ENCODE results near the gene TCEANC2.
A peak's percentile ranks its signal among the peaks of the same experiment; 100 is the strongest.
"Not testable (repeated sequence)": the region's sequence is repeated elsewhere in the genome, so short reads cannot be mapped to it uniquely, and the experiment has no call there.

Gene TCEANC2

GRCh38 chr1:54052934-54053744 lies at the start of gene TCEANC2, which contains the start of gene TMEM59:
Gene TCEANC2 (plus strand): TSS chr1:54053608. CDS start chr1:54054423, 815 bp downstream.
Gene TMEM59 (minus strand): TSS chr1:54053204. CDS start chr1:54053188, 16 bp downstream.
- peak; percentile 97 for DNase-seq (ENCODE audit: low spot score)

GRCh38 chr1:54003750-54004480 lies 49.5 kb upstream of the TCEANC2 start:
- not testable (repeated sequence) for DNase-seq (ENCODE audit: low spot score)

GRCh38 chr1:54004481-54005049 lies 48.8 kb upstream of the TCEANC2 start:
- DNase-seq (ENCODE audit: low spot score), result no peak

GRCh38 chr1:54006508-54006907 lies 46.9 kb upstream of the TCEANC2 start:
- DNase-seq (ENCODE audit: low spot score), result peak; percentile 0

GRCh38 chr1:54007613-54008012 lies 45.8 kb upstream of the TCEANC2 start:
- peak; percentile 0 for DNase-seq (ENCODE audit: low spot score)

- DNase-seq (ENCODE audit: low spot score), result no peak
Measured at GRCh38 chr1:54008876-54009275, 44.5 kb upstream of the TCEANC2 start.

GRCh38 chr1:54009406-54009805 lies 44.0 kb upstream of the TCEANC2 start:
- peak; percentile 1 for DNase-seq (ENCODE audit: low spot score)

GRCh38 chr1:54010415-54011117 lies 42.8 kb upstream of the TCEANC2 start:
- peak; percentile 1 for DNase-seq (ENCODE audit: low spot score)

GRCh38 chr1:54011316-54012007 lies 41.9 kb upstream of the TCEANC2 start:
- no peak for DNase-seq (ENCODE audit: low spot score)

- no peak for DNase-seq (ENCODE audit: low spot score)
Measured at GRCh38 chr1:54012008-54012325, 41.4 kb upstream of the TCEANC2 start.

GRCh38 chr1:54012863-54013262 lies 40.5 kb upstream of the TCEANC2 start:
- DNase-seq (ENCODE audit: low spot score), result no peak

- no peak for DNase-seq (ENCODE audit: low spot score)
Measured at GRCh38 chr1:54013393-54014008, 39.9 kb upstream of the TCEANC2 start.

- DNase-seq (ENCODE audit: low spot score), result no peak
Measured at GRCh38 chr1:54014009-54014629, 39.3 kb upstream of the TCEANC2 start.

GRCh38 chr1:54016343-54017282 lies 36.8 kb upstream of the TCEANC2 start:
- DNase-seq (ENCODE audit: low spot score), result peak; percentile 61

- no peak for DNase-seq (ENCODE audit: low spot score)
Measured at GRCh38 chr1:54017979-54018378, 35.4 kb upstream of the TCEANC2 start, which contains the start of gene LDLRAD1. Gene LDLRAD1 (minus strand): TSS chr1:54018186. CDS start chr1:54018112, 74 bp downstream.

GRCh38 chr1:54018635-54019034 lies 34.8 kb upstream of the TCEANC2 start:
- DNase-seq (ENCODE audit: low spot score), result no peak

GRCh38 chr1:54019562-54020176 lies 33.7 kb upstream of the TCEANC2 start:
- not testable (repeated sequence) for DNase-seq (ENCODE audit: low spot score)

GRCh38 chr1:54024358-54024757 lies 29.1 kb upstream of the TCEANC2 start:
- no peak for DNase-seq (ENCODE audit: low spot score)

GRCh38 chr1:54024811-54025210 lies 28.6 kb upstream of the TCEANC2 start:
- not testable (repeated sequence) for DNase-seq (ENCODE audit: low spot score)

Data from AG08395 (cell line).